ENCODE data around the gene ACBD5. TPM values are rescaled to one million over a fixed set of nuclear protein-coding genes. Genes with fewer than 3 reads are reported as not detected.

The ACBD5 gene
- total RNA-seq, 4 donors from 2014 or later = 23.0 to 30.8 (median 25.6) TPM

- no peak for TF ChIP-seq CTCF (IDR thresholded peaks at IDR 0.05; ENCODE audit: low read depth)
These were observed 4.4 kb upstream of the ACBD5 start for GRCh38 chr10:27244976-27245375.

GRCh38 chr10:27242951-27243551, 2.5 kb upstream of the ACBD5 start:
- no peak for TF ChIP-seq CTCF (IDR thresholded peaks at IDR 0.05; ENCODE audit: low read depth)

- TF ChIP-seq CTCF (IDR thresholded peaks at IDR 0.05; ENCODE audit: low read depth) = no peak
These were observed 1.9 kb upstream of the ACBD5 start for GRCh38 chr10:27242473-27242950.

GRCh38 chr10:27241652-27242472, 1.3 kb upstream of the ACBD5 start:
- TF ChIP-seq CTCF (IDR thresholded peaks at IDR 0.05; ENCODE audit: low read depth) = no peak

- TF ChIP-seq CTCF (IDR thresholded peaks at IDR 0.05; ENCODE audit: low read depth) = no peak
These were observed 534 bp upstream of the ACBD5 start for GRCh38 chr10:27241010-27241651.

- TF ChIP-seq CTCF (IDR thresholded peaks at IDR 0.05; ENCODE audit: low read depth) = no peak
These were observed 4.9 kb downstream of the ACBD5 start for GRCh38 chr10:27235706-27236105.

- TF ChIP-seq CTCF (IDR thresholded peaks at IDR 0.05; ENCODE audit: low read depth) = no peak
These were observed 10.6 kb downstream of the ACBD5 start for GRCh38 chr10:27230022-27230421.

Measured in subcutaneous adipose tissue (tissue), 4 donors.